Liver (tissue), 9 donors: ENCODE measurements around the gene STX12. TPM values are rescaled to one million over a fixed set of nuclear protein-coding genes. Genes with fewer than 3 reads are reported as not detected.

ENCODE experiments used
- DNase-seq: peaks from one replicate; pipeline ENCODE4 v3.0.0-alpha.2; 2017; ENCODE audit warnings: low spot score
- H3K27ac ChIP-seq, 2 donors: one replicate each; pipeline ENCODE4 v1.7.0; 2013; ENCODE audit warnings: inconsistent platforms in 2 of 2, low read length in 2 of 2, control low read depth in 1 of 2, low read depth in 1 of 2, mild to moderate bottlenecking in 1 of 2
- H3K27me3 ChIP-seq, 4 donors: one replicate each; pipeline versions ENCODE4 v1.6.1 to v1.7.0; 2013; ENCODE audit warnings: low read length in 3 of 4, inconsistent platforms in 1 of 4, mild to moderate bottlenecking in 1 of 4, moderate library complexity in 1 of 4; ENCODE audit not compliant: control insufficient read depth in 4 of 4, insufficient read depth in 4 of 4
- H3K36me3 ChIP-seq, 4 donors: one replicate each; pipeline versions ENCODE4 v1.6.1 to v1.7.0; 2013; ENCODE audit warnings: low read length in 3 of 4, mild to moderate bottlenecking in 3 of 4, low read depth in 1 of 4, moderate library complexity in 1 of 4; ENCODE audit not compliant: control insufficient read depth in 4 of 4, insufficient read depth in 3 of 4
- H3K4me1 ChIP-seq, 4 donors: one replicate each; pipeline versions ENCODE4 v1.6.1 to v1.7.0; 2013; ENCODE audit warnings: low read length in 3 of 4, mild to moderate bottlenecking in 3 of 4, moderate library complexity in 1 of 4; ENCODE audit not compliant: control insufficient read depth in 4 of 4, insufficient read depth in 4 of 4
- H3K4me3 ChIP-seq, 3 donors: one replicate each; pipeline versions ENCODE4 v1.6.1 to v1.7.0; 2013; ENCODE audit warnings: low read length in 3 of 3, control low read depth in 1 of 3, low read depth in 1 of 3, mild to moderate bottlenecking in 1 of 3
- H3K9ac ChIP-seq, 2 donors: one replicate each; pipeline ENCODE4 v1.7.0; 2013; ENCODE audit warnings: low read length in 2 of 2, mild to moderate bottlenecking in 2 of 2, moderate library complexity in 2 of 2, control low read depth in 1 of 2, low read depth in 1 of 2
- H3K9me3 ChIP-seq, 4 donors: one replicate each; pipeline versions ENCODE4 v1.6.1 to v1.7.0; 2013; ENCODE audit warnings: low read length in 3 of 4; ENCODE audit not compliant: control insufficient read depth in 4 of 4
- FOXA1 ChIP-seq: IDR thresholded peaks from 2 replicates; pipeline ENCODE4 v1.6.1; 2016; ENCODE audit warnings: antibody characterized with exemption
- FOXA2 ChIP-seq: IDR thresholded peaks from 2 replicates; pipeline ENCODE4 v1.6.1; 2016; ENCODE audit warnings: antibody characterized with exemption
- HNF4A ChIP-seq, 2 donors: conservative IDR thresholded peaks; 2 replicates each; pipeline ENCODE4 v1.6.1; 2016; ENCODE audit warnings: antibody characterized with exemption in 2 of 2, mild to moderate bottlenecking in 2 of 2
- HNF4G ChIP-seq: IDR thresholded peaks from 2 replicates; pipeline ENCODE4 v1.6.1; 2016; ENCODE audit warnings: antibody characterized with exemption
- JUND ChIP-seq, 2 donors: IDR thresholded peaks; 2 replicates each; pipeline ENCODE4 v1.6.1; 2016; ENCODE audit warnings: antibody characterized with exemption in 2 of 2
- NR2F2 ChIP-seq: IDR thresholded peaks from 2 replicates; pipeline ENCODE4 v1.6.1; 2016; ENCODE audit warnings: antibody characterized with exemption
- RAD21 ChIP-seq, 2 donors: IDR thresholded peaks; 2 replicates each; pipeline ENCODE4 v1.6.1; 2016; ENCODE audit warnings: antibody characterized with exemption in 2 of 2, mild to moderate bottlenecking in 2 of 2
- RXRA ChIP-seq, 2 donors: IDR thresholded peaks; 2 replicates each; pipeline ENCODE4 v1.6.1; 2017 to 2018; ENCODE audit warnings: antibody characterized with exemption in 2 of 2, mild to moderate bottlenecking in 1 of 2
- SP1 ChIP-seq: IDR thresholded peaks from 2 replicates; pipeline ENCODE4 v1.6.1; 2018; ENCODE audit warnings: antibody characterized with exemption, mild to moderate bottlenecking
- YY1 ChIP-seq: IDR thresholded peaks from 2 replicates; pipeline ENCODE4 v1.6.1; 2016; ENCODE audit warnings: antibody characterized with exemption, mild to moderate bottlenecking
- WGBS: extraction: QIAGEN DNeasy Blood & Tissue Kit; methylation state at CpG from one replicate; pipeline ENCODE4 v1.1.7; 2013; 5-methylcytosine and 5-hydroxymethylcytosine counted together
- polyA plus RNA-seq, 2 donors: library from polyadenylated mRNA; stranded (reverse) in 1 of 2; unstranded in 1 of 2; fragments of 200-250 nt in 1 of 2; fragments of >200 nt in 1 of 2; fragmentation: Nextera tagmentation in 1 of 2; extraction: Ambion mirVana in 1 of 2; gene quantifications; one replicate each; pipeline versions ENCODE4 v1.2.1 to v1.2.3, GENCODE V29; 2013 to 2015
- total RNA-seq, 2 donors: library from RNA; depleted of rRNA; stranded (reverse); fragments of >200 nt; gene quantifications; one replicate each; pipeline ENCODE4 v1.2.3, GENCODE V29; 2014
- TF ChIP-seq, protein P1 (sequence below): fragments of 150-350 bp; IDR thresholded peaks from 2 replicates; pipeline ENCODE4 v1.5.1; 2017; ENCODE audit warnings: improper control_type of control experiment, low read depth, low read length; ENCODE audit not compliant: missing input control
- TF ChIP-seq, protein P2 (sequence below): IDR thresholded peaks from 2 replicates; pipeline ENCODE4 v1.6.1; 2016; ENCODE audit warnings: antibody characterized with exemption
- TF ChIP-seq, protein P3 (sequence below): IDR thresholded peaks from 2 replicates; pipeline ENCODE4 v1.6.1; 2016; ENCODE audit warnings: antibody characterized with exemption
- TF ChIP-seq, protein P4 (sequence below): IDR thresholded peaks from 2 replicates; pipeline ENCODE4 v1.6.1; 2016; ENCODE audit warnings: antibody characterized with exemption, mild to moderate bottlenecking
- donor health status: healthy.
- donor health status: healthy.
- donor health status: healthy.
- donor health status: healthy.
- donor health status: healthy.

The STX12 gene
- total and polyA plus RNA-seq, 4 donors = 10.0 to 23.3 (median 13.7) TPM

DNA sequence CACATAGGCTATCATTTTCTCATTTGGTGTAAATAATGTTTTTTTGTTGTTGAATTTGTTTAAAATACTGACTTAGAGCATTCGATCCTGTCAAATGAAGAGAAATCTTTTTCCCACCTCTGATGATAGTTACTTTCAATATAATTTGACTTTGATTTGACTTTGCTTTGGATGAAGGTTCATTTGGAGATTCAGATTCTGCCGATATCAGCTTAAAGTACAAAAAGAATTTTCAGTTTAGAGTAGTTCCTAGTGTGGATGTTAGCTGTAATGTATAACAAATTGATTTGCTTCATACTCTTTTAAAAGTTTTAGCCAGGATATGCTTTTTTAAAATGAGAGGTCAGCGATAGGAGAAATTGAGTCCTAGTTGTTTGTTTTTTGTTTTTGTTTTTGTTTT lies 9.9 kb downstream of the STX12 start:
- no peaks in the 10 kb centered on the region for H3K36me3 ChIP-seq
- no peaks in the 10 kb centered on the region for H3K9me3 ChIP-seq
- H3K9ac ChIP-seq = no peak overlapping the region
- no peaks in the 10 kb centered on the region for H3K27me3 ChIP-seq
- no peak overlapping the region for H3K4me3 ChIP-seq
- no peak for DNase-seq
- TF ChIP-seq YY1 = no peak
- TF ChIP-seq SP1 = no peak
- TF ChIP-seq RXRA (IDR thresholded peaks at IDR 0.05) = no peak
- TF ChIP-seq, protein P1, sequence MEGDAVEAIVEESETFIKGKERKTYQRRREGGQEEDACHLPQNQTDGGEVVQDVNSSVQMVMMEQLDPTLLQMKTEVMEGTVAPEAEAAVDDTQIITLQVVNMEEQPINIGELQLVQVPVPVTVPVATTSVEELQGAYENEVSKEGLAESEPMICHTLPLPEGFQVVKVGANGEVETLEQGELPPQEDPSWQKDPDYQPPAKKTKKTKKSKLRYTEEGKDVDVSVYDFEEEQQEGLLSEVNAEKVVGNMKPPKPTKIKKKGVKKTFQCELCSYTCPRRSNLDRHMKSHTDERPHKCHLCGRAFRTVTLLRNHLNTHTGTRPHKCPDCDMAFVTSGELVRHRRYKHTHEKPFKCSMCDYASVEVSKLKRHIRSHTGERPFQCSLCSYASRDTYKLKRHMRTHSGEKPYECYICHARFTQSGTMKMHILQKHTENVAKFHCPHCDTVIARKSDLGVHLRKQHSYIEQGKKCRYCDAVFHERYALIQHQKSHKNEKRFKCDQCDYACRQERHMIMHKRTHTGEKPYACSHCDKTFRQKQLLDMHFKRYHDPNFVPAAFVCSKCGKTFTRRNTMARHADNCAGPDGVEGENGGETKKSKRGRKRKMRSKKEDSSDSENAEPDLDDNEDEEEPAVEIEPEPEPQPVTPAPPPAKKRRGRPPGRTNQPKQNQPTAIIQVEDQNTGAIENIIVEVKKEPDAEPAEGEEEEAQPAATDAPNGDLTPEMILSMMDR = no peak
- 96% methylated on average over 3 of the region's 3 CpGs for WGBS
- H3K4me1 ChIP-seq = peaks cover 0 to 2% (median under 1%) of the 10 kb centered on the region in 4 donors
- H3K27ac ChIP-seq = no peak overlapping the region

DNA sequence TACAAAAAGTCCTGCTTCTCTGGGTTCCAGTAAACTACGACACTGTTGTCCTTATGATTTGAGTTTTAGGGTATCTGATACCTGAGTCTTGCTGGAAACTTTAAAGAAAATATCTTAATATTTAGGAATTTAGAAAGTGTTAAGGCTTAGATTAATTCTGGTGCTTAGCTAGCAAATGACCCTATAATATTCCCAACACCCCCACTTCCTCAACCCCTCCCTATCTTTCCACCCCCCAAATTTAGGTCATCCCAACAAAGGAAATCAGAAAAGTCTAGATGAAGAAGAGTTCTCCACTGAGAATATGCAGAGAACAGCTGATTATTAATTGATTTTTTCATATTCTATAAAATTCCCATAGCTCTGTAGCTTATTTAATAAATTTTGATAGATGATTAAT lies 11.7 kb downstream of the STX12 start:
- TF ChIP-seq, protein P2, sequence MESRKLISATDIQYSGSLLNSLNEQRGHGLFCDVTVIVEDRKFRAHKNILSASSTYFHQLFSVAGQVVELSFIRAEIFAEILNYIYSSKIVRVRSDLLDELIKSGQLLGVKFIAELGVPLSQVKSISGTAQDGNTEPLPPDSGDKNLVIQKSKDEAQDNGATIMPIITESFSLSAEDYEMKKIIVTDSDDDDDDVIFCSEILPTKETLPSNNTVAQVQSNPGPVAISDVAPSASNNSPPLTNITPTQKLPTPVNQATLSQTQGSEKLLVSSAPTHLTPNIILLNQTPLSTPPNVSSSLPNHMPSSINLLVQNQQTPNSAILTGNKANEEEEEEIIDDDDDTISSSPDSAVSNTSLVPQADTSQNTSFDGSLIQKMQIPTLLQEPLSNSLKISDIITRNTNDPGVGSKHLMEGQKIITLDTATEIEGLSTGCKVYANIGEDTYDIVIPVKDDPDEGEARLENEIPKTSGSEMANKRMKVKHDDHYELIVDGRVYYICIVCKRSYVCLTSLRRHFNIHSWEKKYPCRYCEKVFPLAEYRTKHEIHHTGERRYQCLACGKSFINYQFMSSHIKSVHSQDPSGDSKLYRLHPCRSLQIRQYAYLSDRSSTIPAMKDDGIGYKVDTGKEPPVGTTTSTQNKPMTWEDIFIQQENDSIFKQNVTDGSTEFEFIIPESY = no peak
- TF ChIP-seq FOXA1 (no peak), JUND (IDR thresholded peaks at IDR 0.05) (no peak), RXRA (IDR thresholded peaks at IDR 0.05) (no peak), NR2F2 (no peak), SP1 (no peak), HNF4G (no peak), YY1 (no peak)
- TF ChIP-seq, protein P1 = no peak
- Histone ChIP-seq H3K36me3 (no peaks in the 10 kb centered on the region), H3K4me1 (peaks cover 0 to 2% (median under 1%) of the 10 kb centered on the region in 4 donors), H3K9me3 (no peaks in the 10 kb centered on the region), H3K27me3 (no peaks in the 10 kb centered on the region), H3K27ac (no peak overlapping the region), H3K9ac (no peak overlapping the region), H3K4me3 (no peak overlapping the region)
- 96% methylated on average over 1 of the region's 1 CpG for WGBS
- DNase-seq = no peak

DNA sequence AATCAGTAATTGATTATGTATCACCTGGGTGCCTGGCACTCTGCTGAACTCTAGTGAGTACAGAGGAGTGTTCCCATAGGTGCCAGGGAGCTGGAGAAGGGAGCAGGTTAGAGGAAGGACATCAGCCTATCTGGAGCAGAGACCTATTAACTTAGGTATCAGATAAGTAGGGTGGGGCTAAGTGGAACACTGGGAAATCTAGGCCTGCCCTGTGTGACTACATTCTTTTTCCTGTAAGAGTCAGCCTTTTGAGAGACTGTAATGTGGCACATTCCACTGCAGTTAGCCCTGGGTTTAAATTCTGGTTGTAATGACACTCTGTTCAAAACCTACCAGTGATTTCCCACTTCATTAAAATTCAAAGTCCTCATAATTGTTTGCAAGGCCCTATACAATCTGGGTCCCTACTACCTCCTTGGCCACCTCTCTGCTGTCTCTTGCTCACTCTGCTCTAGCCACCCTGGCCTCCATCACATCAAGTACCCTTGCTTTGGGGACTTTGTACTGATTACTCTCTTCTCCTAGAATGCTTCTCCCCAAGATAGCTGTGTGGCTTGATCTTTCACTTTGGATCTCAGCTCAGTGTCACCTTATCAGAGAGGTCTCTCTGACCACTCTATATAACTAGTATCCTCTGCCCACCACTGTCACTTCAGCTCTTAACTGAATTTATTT lies 12.9 kb downstream of the STX12 start:
- DNase-seq = no peak
- TF ChIP-seq FOXA1 = no peak
- TF ChIP-seq, protein P3, sequence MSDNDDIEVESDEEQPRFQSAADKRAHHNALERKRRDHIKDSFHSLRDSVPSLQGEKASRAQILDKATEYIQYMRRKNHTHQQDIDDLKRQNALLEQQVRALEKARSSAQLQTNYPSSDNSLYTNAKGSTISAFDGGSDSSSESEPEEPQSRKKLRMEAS = no peak
- TF ChIP-seq, protein P4, sequence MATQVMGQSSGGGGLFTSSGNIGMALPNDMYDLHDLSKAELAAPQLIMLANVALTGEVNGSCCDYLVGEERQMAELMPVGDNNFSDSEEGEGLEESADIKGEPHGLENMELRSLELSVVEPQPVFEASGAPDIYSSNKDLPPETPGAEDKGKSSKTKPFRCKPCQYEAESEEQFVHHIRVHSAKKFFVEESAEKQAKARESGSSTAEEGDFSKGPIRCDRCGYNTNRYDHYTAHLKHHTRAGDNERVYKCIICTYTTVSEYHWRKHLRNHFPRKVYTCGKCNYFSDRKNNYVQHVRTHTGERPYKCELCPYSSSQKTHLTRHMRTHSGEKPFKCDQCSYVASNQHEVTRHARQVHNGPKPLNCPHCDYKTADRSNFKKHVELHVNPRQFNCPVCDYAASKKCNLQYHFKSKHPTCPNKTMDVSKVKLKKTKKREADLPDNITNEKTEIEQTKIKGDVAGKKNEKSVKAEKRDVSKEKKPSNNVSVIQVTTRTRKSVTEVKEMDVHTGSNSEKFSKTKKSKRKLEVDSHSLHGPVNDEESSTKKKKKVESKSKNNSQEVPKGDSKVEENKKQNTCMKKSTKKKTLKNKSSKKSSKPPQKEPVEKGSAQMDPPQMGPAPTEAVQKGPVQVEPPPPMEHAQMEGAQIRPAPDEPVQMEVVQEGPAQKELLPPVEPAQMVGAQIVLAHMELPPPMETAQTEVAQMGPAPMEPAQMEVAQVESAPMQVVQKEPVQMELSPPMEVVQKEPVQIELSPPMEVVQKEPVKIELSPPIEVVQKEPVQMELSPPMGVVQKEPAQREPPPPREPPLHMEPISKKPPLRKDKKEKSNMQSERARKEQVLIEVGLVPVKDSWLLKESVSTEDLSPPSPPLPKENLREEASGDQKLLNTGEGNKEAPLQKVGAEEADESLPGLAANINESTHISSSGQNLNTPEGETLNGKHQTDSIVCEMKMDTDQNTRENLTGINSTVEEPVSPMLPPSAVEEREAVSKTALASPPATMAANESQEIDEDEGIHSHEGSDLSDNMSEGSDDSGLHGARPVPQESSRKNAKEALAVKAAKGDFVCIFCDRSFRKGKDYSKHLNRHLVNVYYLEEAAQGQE = no peak
- no peak for TF ChIP-seq FOXA2
- TF ChIP-seq YY1 = no peak
- TF ChIP-seq NR2F2 = no peak
- TF ChIP-seq RAD21 (IDR thresholded peaks at IDR 0.05) = no peak
- TF ChIP-seq HNF4A (conservative IDR thresholded peaks at IDR 0.05) = no peak
- Histone ChIP-seq H3K27ac (no peak overlapping the region), H3K4me1 (peaks cover 0 to 2% (median under 1%) of the 10 kb centered on the region in 4 donors), H3K9ac (no peak overlapping the region), H3K4me3 (no peak overlapping the region), H3K9me3 (no peaks in the 10 kb centered on the region), H3K36me3 (peaks cover 0 to 4% (median 0%) of the 10 kb centered on the region in 4 donors), H3K27me3 (no peaks in the 10 kb centered on the region)
